Right cardiac atrium (tissue), 5 donors: ENCODE measurements around the gene BPIFA1. TPM values are rescaled to one million over a fixed set of nuclear protein-coding genes. Genes with fewer than 3 reads are reported as not detected.

Source experiments
- ATAC-seq, 2 donors: fragments of 200-7000 bp; cut with Tn5 transposase; one replicate each; pipeline versions ENCODE4 v1.8.0 to v1.9.1; 2020; ENCODE audit warnings: moderate library complexity in 2 of 2, mild to moderate bottlenecking in 1 of 2
- DNase-seq, 3 donors: peaks; one replicate each; pipeline ENCODE4 v3.0.0-alpha.2; 2020
- H3K27ac ChIP-seq: one replicate; pipeline ENCODE4 v1.5.1; 2013; ENCODE audit warnings: mild to moderate bottlenecking, low read length, control low read depth, moderate library complexity
- H3K27me3 ChIP-seq: one replicate; pipeline ENCODE4 v1.6.1; 2013; ENCODE audit not compliant: control insufficient read depth, insufficient read depth
- H3K4me1 ChIP-seq: one replicate; pipeline ENCODE4 v1.6.1; 2013; ENCODE audit warnings: low read length; ENCODE audit not compliant: control insufficient read depth, insufficient read depth
- H3K4me3 ChIP-seq: one replicate; pipeline ENCODE4 v1.5.1; 2013; ENCODE audit warnings: low read length, control low read depth
- H3K9me3 ChIP-seq: one replicate; pipeline ENCODE4 v1.6.1; 2013; ENCODE audit warnings: low read length; ENCODE audit not compliant: control insufficient read depth
- WGBS: extraction: QIAGEN DNeasy Blood & Tissue Kit; methylation state at CpG from one replicate; pipeline ENCODE4 v1.1.7; 2013; 5-methylcytosine and 5-hydroxymethylcytosine counted together
- intact Hi-C, 4 donors: fragments of 100-400 bp; cut with DNase I; formaldehyde crosslinking; loops; one replicate each; pipeline versions ENCODE4 v1.11.0 to v1.14.0; 2022 to 2023
- polyA plus RNA-seq: library from polyadenylated mRNA; stranded (reverse); fragments of 200-250 nt; gene quantifications from one replicate; pipeline ENCODE4 v1.2.3, GENCODE V29; 2013
- total RNA-seq, 4 donors: library from RNA; stranded (reverse); fragmentation: NEBNext Ultra II Directional; extraction: Animal tissue kit (Norgen Biotek cat#: 25700); gene quantifications; one replicate each; pipeline ENCODE4 v1.2.1, GENCODE V29; 2021
- donor health status: healthy with polysubstance abuse.
- donor health status: DM: no; HTN: yes; CAD: no.
- donor health status: DM: no; HTN: no; CAD: no.
- donor health status: DM: no; HTN: yes; CAD: no; lungs with severe emphysema.
- donor health status: DM: yes; HTN: yes; CAD: no.

The BPIFA1 gene
- total and polyA plus RNA-seq, 5 donors, result not detected

DNA sequence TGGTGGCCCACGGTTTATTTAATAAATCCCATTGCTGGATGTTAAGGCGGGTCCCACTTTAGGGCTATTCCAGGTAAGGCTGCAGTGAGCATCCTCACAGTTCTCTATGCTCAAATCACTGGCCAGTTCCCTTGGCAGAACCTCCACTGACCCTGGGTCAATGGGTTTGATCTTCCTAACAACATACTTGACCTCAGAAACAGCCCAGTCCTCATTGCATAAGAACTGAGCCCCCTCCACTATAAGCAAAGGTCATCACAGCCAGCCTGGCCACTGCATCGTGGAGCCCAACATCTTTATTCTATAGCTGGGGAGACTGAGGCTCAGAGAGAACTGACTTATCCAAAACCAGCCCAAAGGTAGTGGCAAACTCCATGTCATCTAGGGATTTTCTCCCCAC is 42.9 kb downstream of the BPIFA1 start:
- 81% methylated on average over 3 of the region's 3 CpGs for WGBS
- intact Hi-C loops, result no loop called here
- no peaks in the 10 kb centered on the region for H3K4me1 ChIP-seq
- no peak overlapping the region for H3K4me3 ChIP-seq
- ATAC-seq (no peak), DNase-seq (no peak)
- no peaks in the 10 kb centered on the region for H3K27me3 ChIP-seq
- H3K27ac ChIP-seq, result no peak overlapping the region
- H3K9me3 ChIP-seq, result no peaks in the 10 kb centered on the region

DNA sequence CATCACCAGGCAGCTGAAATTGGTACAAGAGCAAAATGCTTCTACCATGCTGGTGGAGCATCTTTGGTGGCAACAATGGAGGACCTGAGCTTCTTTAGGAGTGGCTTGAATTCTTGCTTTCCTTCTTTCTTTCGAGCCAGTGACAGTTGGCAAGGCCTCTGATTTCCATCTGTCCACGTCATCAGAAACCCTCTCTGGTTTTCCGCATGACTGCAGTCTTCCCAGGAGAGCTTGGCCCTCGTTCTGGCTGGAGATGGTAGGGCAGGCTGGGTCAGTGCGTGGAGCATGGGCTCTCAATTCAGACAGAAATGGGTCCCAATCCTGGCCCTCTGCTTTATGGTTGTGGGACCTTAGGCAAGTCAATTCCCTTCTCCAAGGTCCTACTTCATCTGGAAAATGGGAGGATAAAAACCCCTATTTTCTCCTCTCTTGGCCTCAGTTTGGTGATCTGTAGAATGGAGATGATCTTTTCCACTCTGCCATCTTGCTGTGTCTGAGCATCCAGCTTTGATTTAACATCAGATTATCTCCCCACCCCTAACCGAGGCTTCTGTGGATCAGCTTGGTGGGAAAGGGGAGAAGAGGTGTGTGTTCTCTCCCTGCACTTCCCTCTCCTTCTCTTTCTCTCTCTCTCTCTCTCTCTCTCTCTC is 43.6 kb downstream of the BPIFA1 start:
- H3K9me3 ChIP-seq, result no peaks in the 10 kb centered on the region
- 64% methylated on average over 6 of the region's 6 CpGs for WGBS
- ATAC-seq (no peak), DNase-seq (no peak)
- H3K4me3 ChIP-seq, result no peak overlapping the region
- no peak overlapping the region for H3K27ac ChIP-seq
- no peaks in the 10 kb centered on the region for H3K27me3 ChIP-seq
- intact Hi-C loops, result no loop called here
- H3K4me1 ChIP-seq, result no peaks in the 10 kb centered on the region

DNA sequence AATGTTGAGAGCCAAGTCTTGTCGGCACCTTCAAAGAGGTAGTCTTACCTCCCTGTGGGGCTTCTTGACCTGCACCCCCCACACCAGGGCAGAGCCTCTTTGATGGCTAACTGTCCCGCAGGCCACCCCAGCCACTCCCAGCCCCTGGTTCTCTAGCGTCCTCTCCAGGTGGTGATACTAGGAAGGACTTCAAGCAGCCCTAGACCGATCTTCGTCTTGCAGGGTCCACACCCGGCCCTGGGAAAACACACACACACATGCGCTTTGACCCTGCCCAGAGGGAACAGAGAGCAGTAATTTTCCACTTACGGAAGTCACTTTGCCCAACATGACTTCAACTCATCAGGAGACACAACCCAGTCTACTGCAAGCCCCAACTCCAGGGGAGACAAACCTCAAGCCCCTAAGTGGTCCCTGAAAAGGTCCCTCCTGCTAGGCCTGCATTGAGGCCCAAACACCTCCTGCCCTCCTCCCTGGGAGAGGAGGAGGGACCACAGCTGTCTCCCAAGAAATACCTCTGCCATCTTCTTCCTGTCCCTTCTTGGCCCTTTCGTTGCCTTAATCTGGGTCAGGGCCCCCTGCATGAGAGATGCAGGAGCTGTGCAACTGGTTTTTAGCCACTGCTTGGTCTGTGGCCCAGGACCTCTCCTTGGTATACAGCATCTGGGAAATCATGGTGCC is 44.3 kb downstream of the BPIFA1 start:
- no peaks in the 10 kb centered on the region for H3K9me3 ChIP-seq
- no peaks in the 10 kb centered on the region for H3K27me3 ChIP-seq
- ATAC-seq (no peak), DNase-seq (no peak)
- no peak overlapping the region for H3K4me3 ChIP-seq
- H3K4me1 ChIP-seq, result no peaks in the 10 kb centered on the region
- intact Hi-C loops, result no loop called here
- WGBS, result 80% methylated on average over 9 of the region's 9 CpGs
- no peak overlapping the region for H3K27ac ChIP-seq

DNA sequence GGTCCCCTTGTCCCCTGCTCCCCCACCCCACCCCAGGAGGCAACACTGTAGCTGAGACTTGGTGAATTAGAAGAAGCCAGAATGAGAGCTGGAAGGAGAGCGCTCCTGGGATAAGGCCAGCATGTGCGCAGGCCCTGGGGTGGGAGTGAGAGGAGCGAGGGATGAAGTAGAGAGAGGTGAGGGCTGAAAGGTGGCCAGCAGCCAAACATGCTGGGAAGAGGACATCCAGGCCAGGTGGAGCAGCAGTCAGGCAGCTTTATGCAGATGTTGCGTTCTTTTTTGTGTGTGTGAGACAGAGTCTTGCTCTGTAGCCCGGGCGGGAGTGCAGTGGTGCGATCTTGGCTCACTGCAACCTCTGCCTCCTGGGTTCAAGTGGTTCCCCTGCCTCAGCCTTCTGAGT is 45.0 kb downstream of the BPIFA1 start:
- 95% methylated on average over 7 of the region's 7 CpGs for WGBS
- Histone ChIP-seq H3K4me3 (no peak overlapping the region), H3K27me3 (no peaks in the 10 kb centered on the region), H3K27ac (no peak overlapping the region), H3K4me1 (no peaks in the 10 kb centered on the region), H3K9me3 (no peaks in the 10 kb centered on the region)
- DNase-seq (no peak), ATAC-seq (no peak)
- intact Hi-C loops, result no loop called here

DNA sequence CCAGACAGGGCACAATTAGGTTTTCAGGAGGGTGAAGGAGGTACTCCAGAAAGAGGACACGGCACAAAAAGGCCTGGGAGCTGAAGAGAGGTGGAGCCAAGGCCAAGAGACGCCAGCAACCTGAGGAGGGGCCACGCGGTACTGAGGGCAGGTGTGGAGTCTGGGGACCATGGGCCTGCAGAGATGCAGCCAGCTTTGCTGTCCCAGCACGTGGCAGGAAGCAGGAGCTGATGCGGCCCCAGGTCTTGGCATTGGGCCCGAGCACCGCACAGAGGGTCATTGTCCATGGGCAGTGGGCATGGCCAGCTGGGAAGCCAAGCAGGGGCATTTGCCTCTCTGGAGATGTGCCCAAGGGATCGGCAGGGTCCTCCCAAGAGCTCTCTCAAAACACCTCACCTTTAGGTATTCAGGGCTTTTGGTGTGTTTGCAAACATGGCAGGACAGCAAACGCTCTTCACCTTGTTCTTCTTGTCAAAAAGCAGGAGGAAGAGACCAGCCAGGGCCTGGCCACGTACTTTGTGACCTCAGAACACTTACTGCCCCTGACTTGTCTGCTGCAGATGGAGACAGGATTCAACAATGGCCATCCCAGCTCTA is 45.9 kb downstream of the BPIFA1 start:
- Histone ChIP-seq H3K4me1 (no peaks in the 10 kb centered on the region), H3K9me3 (no peaks in the 10 kb centered on the region), H3K27ac (no peak overlapping the region), H3K27me3 (no peaks in the 10 kb centered on the region), H3K4me3 (no peak overlapping the region)
- 65% methylated on average over 11 of the region's 11 CpGs for WGBS
- DNase-seq (no peak), ATAC-seq (no peak)
- intact Hi-C loops, result no loop called here

DNA sequence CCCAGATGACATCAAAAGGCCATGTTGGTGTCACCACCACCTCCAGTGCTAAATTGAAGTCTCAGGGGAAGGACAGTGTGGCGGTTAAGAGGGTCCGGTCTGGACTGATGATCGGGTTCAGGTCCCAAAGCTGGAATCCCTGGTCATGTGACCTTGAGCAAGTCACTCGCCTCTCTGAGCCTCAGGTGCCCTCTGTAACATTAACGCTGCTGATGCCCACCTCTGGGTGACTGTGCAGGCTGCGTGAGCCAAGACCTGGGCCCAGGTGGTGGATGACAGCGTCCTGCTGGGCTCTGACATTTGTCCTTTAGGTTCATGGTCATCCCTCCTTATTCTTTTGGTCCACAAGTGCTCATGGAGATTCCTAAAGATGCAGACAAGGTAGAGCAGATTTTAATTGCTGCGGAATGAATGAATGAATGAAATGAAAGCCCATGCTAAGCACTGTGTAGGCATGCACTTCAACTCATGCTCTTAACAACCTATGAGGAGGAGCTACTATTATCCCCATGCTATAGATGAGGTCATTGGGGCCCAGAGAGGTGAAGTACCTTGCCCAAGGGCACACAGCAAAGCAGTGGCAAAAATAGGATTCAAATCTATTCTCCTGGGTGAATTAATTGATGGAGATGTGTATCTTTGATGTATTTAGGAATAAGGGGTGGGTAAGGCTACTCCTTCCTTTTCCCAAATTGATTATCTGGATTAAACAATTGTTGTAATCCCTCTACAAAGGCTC is 46.6 kb downstream of the BPIFA1 start:
- H3K27me3 ChIP-seq, result no peaks in the 10 kb centered on the region
- no peak for ATAC-seq
- intact Hi-C loops, result no loop called here

DNA sequence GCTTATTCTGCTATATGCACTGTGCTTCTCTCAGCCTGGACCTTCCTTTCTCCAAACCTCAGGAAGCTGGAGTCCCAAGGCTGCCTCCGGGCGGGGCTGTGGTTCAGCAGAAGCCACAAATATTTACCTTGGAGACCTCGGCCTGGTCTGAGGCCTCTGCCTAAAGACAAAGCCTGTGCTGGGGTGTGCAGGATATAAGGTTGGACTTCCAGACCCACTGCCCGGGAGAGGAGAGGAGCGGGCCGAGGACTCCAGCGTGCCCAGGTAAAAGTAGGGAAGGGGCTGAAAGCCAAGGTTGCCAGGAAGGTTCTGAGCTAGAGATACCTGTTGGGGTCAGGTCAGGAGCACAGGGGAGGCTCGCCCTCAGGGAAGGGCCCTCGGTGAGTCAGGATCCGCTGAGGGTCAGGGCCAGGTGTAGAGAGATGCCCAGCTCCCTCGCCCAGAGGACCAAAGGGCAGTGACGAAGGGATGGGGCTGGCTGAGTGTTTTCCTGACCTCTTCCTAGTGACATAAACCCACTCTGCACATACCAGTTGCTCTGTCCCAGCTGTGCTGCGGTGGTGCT is 47.3 kb downstream of the BPIFA1 start, which contains the start of gene BPIFB1:
TSS of gene BPIFB1 (plus strand) at position 224 of the 565 bp plus-strand sequence. CDS start 2,860 bp downstream, outside the sequence.
- ATAC-seq, result no peak
- Histone ChIP-seq H3K27ac (no peak within 1 kb of the TSS), H3K4me3 (no peak within 1 kb of the TSS), H3K9me3 (no peaks in the 10 kb centered on the region), H3K27me3 (no peaks in the 10 kb centered on the region), H3K4me1 (no peaks in the 10 kb centered on the region)
- no peak for DNase-seq
- intact Hi-C loops, result no loop called here
- 86% methylated on average over 13 of the region's 13 CpGs for WGBS

More for the DNA sequence above, 46.6 kb downstream of the BPIFA1 start:
- DNase-seq, result no peak
- H3K4me3 ChIP-seq, result no peak overlapping the region
- 87% methylated on average over 8 of the region's 8 CpGs for WGBS
- no peak overlapping the region for H3K27ac ChIP-seq
- H3K9me3 ChIP-seq, result no peaks in the 10 kb centered on the region
- no peaks in the 10 kb centered on the region for H3K4me1 ChIP-seq

DNA sequence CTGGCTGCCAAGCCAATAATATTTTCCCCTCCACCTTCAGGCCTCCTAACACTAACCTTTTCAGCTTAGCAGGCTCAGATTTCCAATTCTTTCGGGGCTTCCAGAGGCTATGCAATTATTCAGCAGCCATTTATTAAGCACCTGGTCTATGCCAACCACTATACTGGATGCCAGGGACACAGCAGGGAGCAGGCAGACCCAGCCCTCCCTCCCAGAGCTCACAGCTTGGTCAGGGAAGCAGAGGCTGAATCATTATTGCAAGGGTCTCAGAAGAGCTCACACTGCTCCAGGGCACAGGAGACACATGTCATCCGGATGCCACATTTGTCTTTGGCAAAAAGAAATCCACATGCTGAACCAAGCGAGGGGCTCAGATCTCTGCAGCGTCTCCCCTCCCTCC is 48.5 kb downstream of the BPIFA1 start:
- 80% methylated on average over 4 of the region's 4 CpGs for WGBS
- Histone ChIP-seq H3K9me3 (no peaks in the 10 kb centered on the region), H3K4me3 (no peak overlapping the region), H3K27me3 (no peaks in the 10 kb centered on the region), H3K27ac (no peak overlapping the region), H3K4me1 (no peaks in the 10 kb centered on the region)
- ATAC-seq (no peak), DNase-seq (no peak)
- intact Hi-C loops, result no loop called here

DNA sequence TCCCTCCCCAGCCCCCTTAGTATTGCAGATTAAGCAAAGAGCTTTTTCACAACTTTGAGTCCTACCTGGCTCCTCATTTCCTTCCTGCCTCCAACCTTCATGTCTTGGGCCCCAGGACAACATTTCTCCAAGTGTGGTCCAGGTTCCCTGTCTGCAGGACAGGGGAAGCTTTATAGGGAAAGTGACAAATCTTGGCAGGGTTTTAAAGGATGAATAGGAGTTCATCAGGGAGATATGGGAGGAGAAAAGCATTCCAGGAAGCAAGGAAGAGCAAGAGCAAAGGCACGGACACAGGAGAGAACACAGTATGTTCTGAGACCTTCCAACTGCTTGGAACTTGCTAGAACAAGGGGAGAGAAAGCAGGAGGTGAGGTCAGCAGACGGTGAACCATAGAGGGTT is 49.1 kb downstream of the BPIFA1 start:
- Histone ChIP-seq H3K27ac (no peak overlapping the region), H3K9me3 (no peaks in the 10 kb centered on the region), H3K27me3 (no peaks in the 10 kb centered on the region), H3K4me1 (no peaks in the 10 kb centered on the region), H3K4me3 (no peak overlapping the region)
- ATAC-seq (no peak), DNase-seq (no peak)
- intact Hi-C loops, result no loop called here
- 65% methylated on average over 2 of the region's 2 CpGs for WGBS

DNA sequence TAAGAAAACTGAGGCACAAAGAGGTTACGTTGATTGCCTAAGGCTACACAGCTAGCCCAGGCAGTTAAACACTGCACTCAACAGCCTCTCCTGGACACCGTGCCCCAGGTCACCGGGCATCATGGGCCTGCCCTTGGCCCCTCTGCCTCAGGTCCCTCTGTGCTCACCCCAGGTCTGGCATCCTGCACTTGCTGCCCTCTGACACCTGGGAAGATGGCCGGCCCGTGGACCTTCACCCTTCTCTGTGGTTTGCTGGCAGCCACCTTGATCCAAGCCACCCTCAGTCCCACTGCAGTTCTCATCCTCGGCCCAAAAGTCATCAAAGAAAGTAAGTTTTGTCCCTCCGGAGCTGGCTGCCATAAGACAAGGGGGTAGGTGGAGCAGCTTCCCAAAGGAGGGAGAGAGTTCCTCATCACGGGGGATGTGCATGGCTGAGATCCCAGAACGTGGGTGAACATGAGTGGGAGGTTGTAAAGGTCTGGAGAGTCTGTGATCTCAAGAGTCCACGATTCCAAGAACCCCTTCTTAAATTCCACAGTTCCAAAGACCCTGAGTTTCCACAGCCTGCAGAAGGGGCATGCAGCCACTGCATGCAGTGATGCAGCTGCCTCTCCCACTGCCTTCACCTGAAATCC is 50.2 kb downstream of the BPIFA1 start:
- WGBS, result 66% methylated on average over 10 of the region's 10 CpGs
- no peak for ATAC-seq
- DNase-seq, result no peak
- no peak overlapping the region for H3K27ac ChIP-seq
- no peaks in the 10 kb centered on the region for H3K4me1 ChIP-seq
- H3K27me3 ChIP-seq, result no peaks in the 10 kb centered on the region
- no peaks in the 10 kb centered on the region for H3K9me3 ChIP-seq
- intact Hi-C loops, result no loop called here
- no peak overlapping the region for H3K4me3 ChIP-seq
